ENCODE data around the gene HOXB7. TPM values are rescaled to one million over a fixed set of nuclear protein-coding genes. Genes with fewer than 3 reads are reported as not detected.

HOXB7 gene
- total RNA-seq, 2 experiments from 2014 or later: 1.6 to 1.7 TPM

DNA sequence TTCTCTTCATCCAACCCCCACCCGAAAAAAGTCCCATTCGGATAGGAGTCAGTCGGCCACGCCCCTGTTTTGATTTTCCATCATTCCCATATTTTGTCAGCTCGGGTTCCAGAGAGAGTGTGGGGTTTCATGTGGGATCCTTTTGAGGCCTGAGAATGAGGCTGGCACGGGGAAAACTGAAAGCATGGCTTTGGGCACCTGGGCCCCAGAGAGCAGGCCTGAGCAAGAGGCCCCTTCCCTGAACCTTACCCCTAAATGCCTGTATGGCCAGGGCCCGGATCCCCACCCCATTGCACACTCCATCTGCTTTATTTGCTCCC is 28.1 kb downstream of the HOXB7 start:
- H3K4me3 Mint-ChIP-seq: peak overlapping the region; percentile 65
- no peak overlapping the region for H3K27ac Mint-ChIP-seq
- ChIA-PET POLR2A (interaction anchor here (0.5 to 1.1 kb wide), 6 partner anchors 11 to 251 kb away, joined by 3 to 6 read pairs (median 3); partner anchors contain the start of gene HOXB5), CTCF (interaction anchor here (1.0 to 2.4 kb wide), 3 partner anchors 10 to 503 kb away, joined by 3 to 14 read pairs (median 6); partner anchors contain the start of gene HOXB5)
- no peaks in the 10 kb centered on the region for H3K9me3 Mint-ChIP-seq
- H3K27me3 Mint-ChIP-seq: peaks cover 73% of the 10 kb centered on the region
- no peak for DNase-seq
- H3K36me3 Mint-ChIP-seq (ENCODE audit: low read depth): peaks cover 3% of the 10 kb centered on the region
- peaks cover 71% of the 10 kb centered on the region for H3K4me1 Mint-ChIP-seq

DNA sequence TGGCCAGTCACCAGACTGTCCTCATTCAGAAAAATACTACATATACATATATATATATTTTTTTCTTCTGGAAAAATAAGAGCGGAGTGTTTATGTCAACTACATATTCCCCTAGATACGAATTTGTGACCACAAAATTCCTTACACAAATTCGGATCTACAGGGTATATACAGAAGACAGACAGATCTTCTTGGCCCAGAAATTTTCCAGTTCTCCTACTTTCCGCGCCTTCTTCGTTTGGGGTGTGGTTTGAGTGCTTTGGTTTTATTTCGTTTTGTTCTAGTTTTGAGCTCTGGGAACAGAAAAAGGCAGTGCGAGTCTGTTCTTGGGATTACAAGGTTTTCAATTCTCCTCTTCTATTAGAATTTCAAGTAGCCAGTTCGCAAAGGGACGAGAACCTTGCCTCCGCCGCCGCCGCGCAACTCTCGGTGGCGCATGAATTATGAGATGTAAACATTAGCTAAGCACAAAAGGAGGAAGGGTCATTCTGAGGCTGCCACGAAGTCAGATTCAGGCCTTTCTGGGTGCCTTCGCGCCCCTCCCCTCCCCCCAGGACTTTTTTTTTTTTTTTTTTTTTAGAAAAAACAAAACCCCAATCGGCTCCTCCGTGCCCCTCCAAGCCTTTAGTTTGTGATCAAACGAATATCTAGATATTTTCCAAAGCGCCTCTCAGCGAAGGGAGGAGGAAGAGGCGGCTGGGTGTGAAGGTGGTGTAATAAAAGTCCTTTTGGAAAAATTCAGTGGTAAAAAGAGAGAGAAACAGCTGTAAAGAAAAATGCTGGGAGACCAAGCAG is 30.9 kb downstream of the HOXB7 start:
- Mint-ChIP-seq H3K36me3 (ENCODE audit: low read depth) (peaks cover 11% of the 10 kb centered on the region), H3K4me1 (peaks cover 66% of the 10 kb centered on the region), H3K27me3 (peaks cover 54% of the 10 kb centered on the region), H3K9me3 (no peaks in the 10 kb centered on the region), H3K4me3 (peak overlapping the region; percentile 94), H3K27ac (no peak overlapping the region)
- no peak for DNase-seq
- ChIA-PET POLR2A (no interaction called here), CTCF (interaction anchor here (0.6 to 0.7 kb wide), 3 partner anchors 74 to 1973 kb away, joined by 3 to 5 read pairs (median 3); no protein-coding TSS in a partner anchor)

DNA sequence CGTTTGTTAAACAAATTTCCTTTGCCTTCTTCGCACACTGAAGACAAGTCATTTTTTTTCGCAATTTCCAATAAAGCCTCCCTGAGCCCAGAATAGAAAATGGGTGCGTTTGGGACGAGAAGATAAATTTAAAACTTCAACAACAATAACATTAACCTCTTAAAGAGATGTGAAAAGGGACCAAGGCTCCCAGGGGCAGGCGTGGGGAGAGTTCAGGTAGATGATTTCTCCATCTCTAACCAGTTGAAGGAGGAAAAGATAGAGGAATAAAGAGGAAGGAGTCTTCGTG is 31.4 kb downstream of the HOXB7 start:
- H3K9me3 Mint-ChIP-seq: no peaks in the 10 kb centered on the region
- DNase-seq: no peak
- H3K4me3 Mint-ChIP-seq: peak overlapping the region; percentile 94
- peaks cover 52% of the 10 kb centered on the region for H3K27me3 Mint-ChIP-seq
- H3K4me1 Mint-ChIP-seq: peaks cover 62% of the 10 kb centered on the region
- peaks cover 11% of the 10 kb centered on the region for H3K36me3 Mint-ChIP-seq (ENCODE audit: low read depth)
- POLR2A ChIA-PET: interaction anchor here (0.7 to 0.9 kb wide), 2 partner anchors 87 to 243 kb away, joined by 4 read pairs; no protein-coding TSS in a partner anchor
- H3K27ac Mint-ChIP-seq: peak overlapping the region; percentile 66
- CTCF ChIA-PET: interaction anchor here (0.9 to 1.1 kb wide), 2 partner anchors 14 to 227 kb away, joined by 3 to 5 read pairs; partner anchors contain the start of gene HOXB5

DNA sequence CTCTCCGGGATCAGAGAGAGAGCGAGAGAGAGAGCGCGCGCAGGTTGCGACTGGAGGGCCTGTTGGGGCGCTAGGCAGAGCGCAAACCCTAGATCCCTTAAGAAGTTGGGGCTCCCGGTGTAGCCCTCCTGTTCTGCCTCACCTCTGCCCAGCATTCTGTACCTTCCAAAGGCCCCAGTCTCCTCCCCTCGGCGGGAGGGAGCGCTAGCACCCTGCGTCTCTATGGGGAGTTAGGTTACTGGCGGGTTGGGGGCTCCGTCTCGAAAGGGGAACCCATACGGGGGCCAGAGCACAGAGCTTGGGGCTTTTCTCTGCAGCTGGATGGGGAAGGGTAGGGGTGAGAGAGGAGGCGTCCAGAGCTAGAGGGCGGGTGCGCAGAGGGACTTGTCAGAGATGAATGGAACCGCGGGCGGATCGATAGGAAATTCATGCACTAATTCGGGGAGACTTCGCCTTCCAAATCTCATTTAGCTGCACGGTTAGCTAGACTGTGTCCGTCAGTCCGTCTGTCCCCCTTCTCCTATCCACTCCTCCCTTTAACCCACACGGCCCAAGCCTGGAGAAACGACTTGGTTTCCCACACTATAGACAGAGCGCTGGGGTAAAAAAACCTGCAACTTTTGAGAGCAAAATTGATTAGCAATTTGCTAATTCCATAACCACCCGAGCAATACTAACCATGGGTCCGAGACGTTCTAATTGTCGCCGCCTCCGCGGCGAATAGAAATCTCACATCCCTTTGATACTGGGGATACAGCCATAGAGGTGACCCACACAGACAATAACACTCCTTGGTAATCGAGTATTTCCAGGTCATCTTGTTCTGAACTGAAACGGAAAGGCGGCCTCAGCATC is 32.0 kb downstream of the HOXB7 start:
- H3K4me1 Mint-ChIP-seq: peaks cover 58% of the 10 kb centered on the region
- H3K27me3 Mint-ChIP-seq: peaks cover 49% of the 10 kb centered on the region
- H3K36me3 Mint-ChIP-seq (ENCODE audit: low read depth): peaks cover 11% of the 10 kb centered on the region
- ChIA-PET POLR2A (interaction anchor here (0.6 to 1.3 kb wide), 4 partner anchors 32 to 243 kb away, joined by 3 to 4 read pairs (median 4); no protein-coding TSS in a partner anchor), CTCF (interaction anchor here (0.9 to 1.1 kb wide), 2 partner anchors 15 to 227 kb away, joined by 3 to 5 read pairs; partner anchors contain the start of gene HOXB5)
- H3K4me3 Mint-ChIP-seq: peak overlapping the region; percentile 94
- no peak for DNase-seq
- no peaks in the 10 kb centered on the region for H3K9me3 Mint-ChIP-seq
- H3K27ac Mint-ChIP-seq: peak overlapping the region; percentile 66

DNA sequence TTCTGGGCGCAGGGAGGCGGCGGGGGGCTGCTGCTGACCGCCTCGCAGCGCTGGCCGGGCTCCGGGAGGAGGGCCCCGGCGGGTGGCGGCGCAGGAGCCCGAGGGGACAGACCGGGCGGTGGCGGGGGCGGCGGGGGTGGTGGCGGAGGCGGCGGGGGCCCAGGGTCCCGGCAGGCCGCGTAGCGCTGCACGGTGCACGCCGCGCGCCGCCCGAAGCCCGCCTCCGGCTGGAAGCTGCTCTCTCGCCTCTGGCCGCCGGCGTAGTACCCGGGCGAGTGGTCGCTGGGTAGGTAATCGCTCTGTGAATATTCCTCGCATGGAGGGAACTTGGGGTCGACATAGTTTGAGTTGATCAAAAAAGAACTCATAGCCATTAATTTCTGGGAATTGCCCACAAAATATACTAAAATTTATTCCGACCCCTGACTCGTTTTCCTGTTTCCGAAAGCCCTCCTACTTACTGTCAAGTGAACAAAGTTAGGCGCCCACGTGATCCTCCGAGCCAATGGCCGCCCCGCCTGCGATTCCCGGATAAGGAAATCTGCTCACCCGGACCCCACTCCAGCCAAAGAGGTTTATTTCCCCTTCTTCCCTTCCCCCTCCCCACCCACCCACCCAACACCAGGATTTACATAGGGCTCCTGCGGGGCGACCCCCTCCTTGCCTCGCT is 32.7 kb downstream of the HOXB7 start, which contains the start of gene HOXB4:
HOXB4 (minus strand) TSS at position 405 of the 670 bp plus-strand sequence; CDS start at position 374, 31 bp downstream.
- peaks cover 63% of the 10 kb centered on the region for H3K4me1 Mint-ChIP-seq
- peaks cover 43% of the 10 kb centered on the region for H3K27me3 Mint-ChIP-seq
- ChIA-PET CTCF (interaction anchor here (1.1 kb wide), 1 partner anchor 226 kb away, joined by 5 read pairs; no protein-coding TSS in a partner anchor), POLR2A (interaction anchor here (0.6 to 1.3 kb wide), 3 partner anchors 31 to 34 kb away, joined by 3 read pairs; no protein-coding TSS in a partner anchor)
- peaks cover 17% of the 10 kb centered on the region for H3K36me3 Mint-ChIP-seq (ENCODE audit: low read depth)
- peak within 1 kb of the TSS; percentile 94 for H3K4me3 Mint-ChIP-seq
- H3K9me3 Mint-ChIP-seq: no peaks in the 10 kb centered on the region
- peak within 1 kb of the TSS; percentile 78 for H3K27ac Mint-ChIP-seq
- peak; percentile 80 for DNase-seq

DNA sequence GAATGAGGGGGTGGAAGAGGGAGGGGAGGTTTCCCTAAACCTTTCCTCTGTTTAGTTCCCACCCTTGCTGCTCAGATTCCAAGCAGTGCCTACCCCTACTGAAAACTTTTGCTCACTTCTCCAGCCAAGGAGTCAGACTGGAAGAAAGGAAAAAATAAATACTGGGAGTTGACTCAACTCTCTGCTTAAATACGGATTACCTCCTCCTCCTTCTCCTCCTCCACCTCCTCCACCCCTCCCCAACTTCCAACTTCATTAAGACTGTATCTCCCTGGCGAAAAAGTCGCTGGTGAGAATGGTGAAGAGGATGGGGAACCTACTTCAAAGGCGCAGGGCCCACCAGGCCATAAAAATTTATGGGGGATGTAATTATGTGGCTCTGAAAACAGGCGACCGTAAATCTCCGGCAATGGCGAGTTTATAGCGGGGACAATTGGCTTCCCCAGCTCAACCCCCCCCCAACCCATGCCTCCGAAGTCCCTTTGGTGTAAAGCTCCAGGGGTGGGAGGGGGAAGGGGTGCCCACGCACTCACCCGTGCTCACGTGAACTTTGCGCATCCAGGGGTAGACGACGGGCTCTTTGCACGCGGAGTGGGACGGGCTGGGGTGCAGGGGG is 33.4 kb downstream of the HOXB7 start:
- no peak for DNase-seq
- POLR2A ChIA-PET: interaction anchor here (1.0 kb wide), 2 partner anchors 31 to 72 kb away, joined by 3 read pairs; no protein-coding TSS in a partner anchor
- H3K9me3 Mint-ChIP-seq: no peaks in the 10 kb centered on the region
- H3K4me3 Mint-ChIP-seq: peak overlapping the region; percentile 83
- peaks cover 36% of the 10 kb centered on the region for H3K27me3 Mint-ChIP-seq
- H3K27ac Mint-ChIP-seq: peak overlapping the region; percentile 64
- CTCF ChIA-PET: interaction anchor here (0.5 to 1.3 kb wide), 3 partner anchors 22 to 226 kb away, joined by 3 read pairs; no protein-coding TSS in a partner anchor
- H3K36me3 Mint-ChIP-seq (ENCODE audit: low read depth): peaks cover 17% of the 10 kb centered on the region
- peaks cover 59% of the 10 kb centered on the region for H3K4me1 Mint-ChIP-seq

DNA sequence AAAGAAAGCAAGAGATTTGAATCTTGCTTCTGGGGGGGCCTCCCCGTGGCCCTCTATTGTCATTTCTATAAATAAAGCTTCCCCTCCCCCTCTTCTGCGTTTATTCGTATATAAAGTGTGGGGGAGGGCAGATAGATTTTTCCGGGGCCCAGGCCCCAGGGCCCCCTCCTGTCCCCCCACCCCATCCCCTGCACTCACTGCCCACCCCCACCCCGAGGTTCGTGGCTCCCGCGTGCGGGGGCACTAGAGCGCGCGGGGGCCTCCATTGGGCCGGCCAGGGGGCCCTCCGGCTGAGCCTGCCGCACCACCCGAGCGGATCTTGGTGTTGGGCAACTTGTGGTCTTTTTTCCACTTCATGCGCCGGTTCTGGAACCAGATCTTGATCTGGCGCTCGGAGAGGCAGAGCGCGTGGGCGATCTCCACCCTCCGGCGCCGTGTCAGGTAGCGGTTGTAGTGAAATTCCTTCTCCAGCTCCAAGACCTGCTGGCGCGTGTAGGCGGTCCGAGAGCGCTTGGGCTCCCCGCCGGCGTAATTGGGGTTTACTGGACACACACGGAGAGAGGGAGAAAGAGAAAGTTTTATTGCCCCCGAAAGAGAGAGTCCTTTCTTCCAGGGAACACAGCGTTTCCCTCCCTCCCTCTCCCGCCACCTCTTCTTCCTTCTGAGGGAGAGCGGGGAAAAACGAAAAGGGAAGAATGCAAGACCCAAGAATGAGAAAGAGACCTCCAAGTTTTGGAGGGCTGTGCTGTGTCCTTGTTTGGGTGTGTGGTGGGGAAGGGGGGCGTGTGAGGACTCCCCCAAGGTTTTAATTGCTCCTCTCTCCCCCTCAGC is 34.1 kb downstream of the HOXB7 start:
- CTCF ChIA-PET: interaction anchor here (0.7 to 1.3 kb wide), 2 partner anchors 77 to 225 kb away, joined by 3 read pairs; no protein-coding TSS in a partner anchor
- no peak for DNase-seq
- Mint-ChIP-seq H3K27ac (peak overlapping the region; percentile 64), H3K4me3 (peak overlapping the region; percentile 83), H3K4me1 (peaks cover 55% of the 10 kb centered on the region), H3K9me3 (no peaks in the 10 kb centered on the region), H3K36me3 (ENCODE audit: low read depth) (peaks cover 17% of the 10 kb centered on the region), H3K27me3 (peaks cover 31% of the 10 kb centered on the region)
- POLR2A ChIA-PET: interaction anchor here (1.0 kb wide), 2 partner anchors 30 to 71 kb away, joined by 3 read pairs; no protein-coding TSS in a partner anchor

DNA sequence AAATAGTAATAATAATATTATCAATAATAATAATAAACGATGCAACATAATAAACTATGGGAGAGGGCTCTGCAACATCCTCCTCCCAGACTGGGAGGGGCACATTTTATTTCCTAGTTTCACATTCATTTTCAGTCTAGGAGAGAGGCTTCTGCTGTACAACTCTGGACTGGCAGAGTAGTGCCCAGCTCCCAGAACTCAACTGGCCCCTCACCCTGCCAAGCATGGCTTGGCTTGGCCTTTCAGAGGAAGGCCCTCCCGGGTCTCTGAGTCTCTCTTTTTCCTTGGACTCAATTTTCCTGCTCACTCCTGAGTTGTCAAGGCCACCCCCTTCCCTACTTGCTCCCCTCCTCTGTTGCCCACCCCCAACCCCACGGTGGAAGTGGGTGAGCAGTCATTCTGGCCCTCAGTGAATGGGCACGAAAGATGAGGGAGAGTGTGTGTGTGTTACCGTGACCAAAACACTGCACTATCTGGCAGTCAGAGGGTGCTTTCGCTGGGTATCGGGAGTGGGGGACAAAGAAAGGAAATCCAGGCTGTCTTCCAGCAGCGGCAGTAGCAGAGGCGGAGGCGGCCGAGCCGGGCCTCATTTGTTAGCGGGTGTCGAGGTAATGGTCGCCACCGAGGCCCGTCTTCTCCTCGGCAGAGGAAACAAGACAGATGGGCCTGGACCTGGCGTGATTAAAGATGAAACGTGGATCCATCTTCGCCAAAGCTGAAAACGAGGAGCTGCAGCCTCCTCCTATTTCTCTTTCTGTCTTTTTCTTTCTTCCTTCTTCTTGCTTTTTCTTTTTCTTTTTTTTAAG is 34.9 kb downstream of the HOXB7 start:
- H3K9me3 Mint-ChIP-seq: no peaks in the 10 kb centered on the region
- peaks cover 17% of the 10 kb centered on the region for H3K36me3 Mint-ChIP-seq (ENCODE audit: low read depth)
- no peak for DNase-seq
- peak overlapping the region; percentile 58 for H3K4me3 Mint-ChIP-seq
- H3K27me3 Mint-ChIP-seq: peaks cover 23% of the 10 kb centered on the region
- no peak overlapping the region for H3K27ac Mint-ChIP-seq
- POLR2A ChIA-PET: interaction anchor here (1.0 kb wide), 1 partner anchor 70 kb away, joined by 3 read pairs; no protein-coding TSS in a partner anchor
- peaks cover 48% of the 10 kb centered on the region for H3K4me1 Mint-ChIP-seq
- CTCF ChIA-PET: interaction anchor here (1.3 kb wide), 1 partner anchor 224 kb away, joined by 3 read pairs; no protein-coding TSS in a partner anchor

DNA sequence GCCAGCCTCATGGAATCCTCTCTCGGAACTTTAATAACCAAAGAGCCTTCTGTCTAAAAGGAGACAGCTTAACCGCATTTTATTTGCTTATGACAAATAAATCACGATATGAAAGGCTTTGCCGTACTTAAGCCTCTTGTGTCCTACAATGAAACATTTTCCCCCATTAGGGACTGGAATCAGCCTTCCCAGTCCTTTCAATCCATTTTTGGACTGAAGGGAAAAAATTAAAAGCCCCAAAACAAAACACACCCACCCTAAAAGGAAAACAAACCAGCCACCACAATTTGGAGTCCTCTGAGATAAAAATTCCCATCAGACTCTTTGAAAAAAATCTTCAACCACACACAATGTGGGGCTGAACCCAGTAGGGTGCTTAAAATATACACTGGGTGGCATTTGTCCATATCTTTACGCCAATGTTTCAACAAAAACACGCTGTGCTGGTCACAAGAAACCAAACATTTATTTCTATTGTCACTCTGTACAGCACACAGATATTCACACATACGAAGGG is 35.7 kb downstream of the HOXB7 start:
- H3K4me1 Mint-ChIP-seq: peaks cover 42% of the 10 kb centered on the region
- no peaks in the 10 kb centered on the region for H3K9me3 Mint-ChIP-seq
- DNase-seq: no peak
- peaks cover 16% of the 10 kb centered on the region for H3K27me3 Mint-ChIP-seq
- peaks cover 17% of the 10 kb centered on the region for H3K36me3 Mint-ChIP-seq (ENCODE audit: low read depth)
- H3K4me3 Mint-ChIP-seq: no peak overlapping the region
- POLR2A ChIA-PET: no interaction called here
- H3K27ac Mint-ChIP-seq: no peak overlapping the region
- CTCF ChIA-PET: interaction anchor here (0.7 kb wide), 1 partner anchor 146 kb away, joined by 3 read pairs; no protein-coding TSS in a partner anchor

DNA sequence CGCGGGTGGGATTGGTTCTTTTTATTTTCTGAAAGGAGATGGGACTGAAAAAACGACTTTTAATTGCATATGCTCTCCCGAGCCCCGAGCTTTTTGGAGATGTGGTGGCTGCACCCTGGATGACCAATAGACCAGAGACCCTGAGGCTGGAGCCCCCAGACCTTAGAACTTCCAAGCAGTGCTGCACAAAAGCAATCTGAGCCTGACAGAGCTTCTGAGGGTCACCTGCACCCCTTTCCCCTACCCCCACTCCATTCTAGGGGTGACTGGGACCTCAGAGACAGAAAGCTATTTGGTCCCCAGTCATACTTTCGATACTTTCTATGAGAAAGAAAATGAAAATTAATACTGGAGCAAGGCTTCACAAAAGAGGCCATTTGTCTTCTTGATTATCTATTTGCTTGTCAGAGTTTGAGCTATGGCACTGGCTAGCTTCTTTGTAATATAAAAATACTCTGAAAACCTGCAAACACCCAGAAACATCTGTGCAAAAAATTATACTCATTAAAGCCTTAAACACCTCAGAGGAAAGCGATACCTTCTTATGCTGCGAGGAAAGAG is 36.2 kb downstream of the HOXB7 start:
- Mint-ChIP-seq H3K27me3 (peaks cover 13% of the 10 kb centered on the region), H3K36me3 (ENCODE audit: low read depth) (peaks cover 19% of the 10 kb centered on the region), H3K4me3 (no peak overlapping the region), H3K9me3 (no peaks in the 10 kb centered on the region), H3K4me1 (peaks cover 37% of the 10 kb centered on the region), H3K27ac (no peak overlapping the region)
- ChIA-PET POLR2A (no interaction called here), CTCF (interaction anchor here (0.7 kb wide), 1 partner anchor 146 kb away, joined by 3 read pairs; no protein-coding TSS in a partner anchor)
- no peak for DNase-seq

All from activated CD4-positive, alpha-beta memory T cell treated with anti-CD3 and anti-CD28 coated beads, Interleukin-2, amount 10 ng/mL, durations not matched to agents 7 days and 5 days (primary cell).